GM18499 (cell line): Measurements from ENCODE around the gene MYOF.
"Not testable (repeated sequence)": the region's sequence is repeated elsewhere in the genome, so short reads cannot be mapped to it uniquely, and the experiment has no call there.

Experiments used
- ATAC-seq: cut with Tn5 transposase; IDR thresholded peaks from one replicate; pipeline ENCODE4 v1.9.1; 2021; ENCODE audit warnings: moderate number of reproducible peaks; ENCODE audit not compliant: insufficient read depth, unreplicated experiment

The MYOF gene

GRCh38 chr10:93488956-93489528, 6.9 kb upstream of the MYOF start:
- no peak for ATAC-seq

- ATAC-seq: no peak
These were observed 3.6 kb upstream of the MYOF start for GRCh38 chr10:93485690-93486089.

- no peak for ATAC-seq
These were observed 443 bp downstream of the MYOF start for GRCh38 chr10:93481637-93482144.

- ATAC-seq: no peak
These were observed 3.3 kb downstream of the MYOF start for GRCh38 chr10:93478873-93479272.

GRCh38 chr10:93476756-93477155, 5.4 kb downstream of the MYOF start:
- no peak for ATAC-seq

GRCh38 chr10:93475871-93476270, 6.3 kb downstream of the MYOF start:
- no peak for ATAC-seq

- ATAC-seq: no peak
These were observed 6.9 kb downstream of the MYOF start for GRCh38 chr10:93475227-93475626.

- ATAC-seq: no peak
These were observed 8.2 kb downstream of the MYOF start for GRCh38 chr10:93473804-93474472.

- no peak for ATAC-seq
These were observed 9.0 kb downstream of the MYOF start for GRCh38 chr10:93473161-93473560.

GRCh38 chr10:93471110-93471651, 11.0 kb downstream of the MYOF start:
- no peak for ATAC-seq

GRCh38 chr10:93469454-93469853, 12.7 kb downstream of the MYOF start:
- no peak for ATAC-seq

GRCh38 chr10:93468461-93469213, 13.5 kb downstream of the MYOF start:
- ATAC-seq: no peak

- not testable (repeated sequence) for ATAC-seq
These were observed 14.5 kb downstream of the MYOF start for GRCh38 chr10:93467635-93468034.

GRCh38 chr10:93465806-93466675, 16.1 kb downstream of the MYOF start:
- no peak for ATAC-seq

- ATAC-seq: no peak
These were observed 17.3 kb downstream of the MYOF start for GRCh38 chr10:93464776-93465388.

GRCh38 chr10:93463723-93464476, 18.2 kb downstream of the MYOF start:
- no peak for ATAC-seq

- no peak for ATAC-seq
These were observed 19.3 kb downstream of the MYOF start for GRCh38 chr10:93462881-93463280.

GRCh38 chr10:93462371-93462770, 19.8 kb downstream of the MYOF start:
- ATAC-seq: no peak

GRCh38 chr10:93461807-93462178, 20.3 kb downstream of the MYOF start:
- ATAC-seq: no peak
